GDM1 (cell line): ENCODE measurements around the gene PLXNB2.
"Not testable (repeated sequence)": the region's sequence is repeated elsewhere in the genome, so short reads cannot be mapped to it uniquely, and the experiment has no call there.

Experiments used
- DNase-seq: peaks from one replicate; lab custom pipeline; 2025; lab: John Stamatoyannopoulos, UW

Gene PLXNB2

GRCh38 chr22:50278956-50279619 lies 28.4 kb downstream of the PLXNB2 start:
- DNase-seq = no peak

GRCh38 chr22:50278461-50278860 lies 29.0 kb downstream of the PLXNB2 start:
- no peak for DNase-seq

- no peak for DNase-seq
These were observed 29.7 kb downstream of the PLXNB2 start for GRCh38 chr22:50277761-50278160.

GRCh38 chr22:50276143-50276542 lies 31.3 kb downstream of the PLXNB2 start:
- DNase-seq = peak; percentile 27

- DNase-seq = no peak
These were observed 32.0 kb downstream of the PLXNB2 start for GRCh38 chr22:50275181-50276055.

GRCh38 chr22:50274771-50275170 lies 32.7 kb downstream of the PLXNB2 start:
- DNase-seq = no peak

- peak; percentile 25 for DNase-seq
These were observed 33.1 kb downstream of the PLXNB2 start for GRCh38 chr22:50274311-50274710.

GRCh38 chr22:50273781-50274180 lies 33.7 kb downstream of the PLXNB2 start:
- not testable (repeated sequence) for DNase-seq

- not testable (repeated sequence) for DNase-seq
These were observed 34.1 kb downstream of the PLXNB2 start for GRCh38 chr22:50273352-50273751.

GRCh38 chr22:50272044-50272802 lies 35.2 kb downstream of the PLXNB2 start:
- no peak for DNase-seq

- peak; percentile 34 for DNase-seq
These were observed 35.9 kb downstream of the PLXNB2 start for GRCh38 chr22:50271519-50271970.

- no peak for DNase-seq
These were observed 36.6 kb downstream of the PLXNB2 start for GRCh38 chr22:50270666-50271394.

GRCh38 chr22:50269970-50270665 lies 37.3 kb downstream of the PLXNB2 start, which contains the start of gene MAPK11:
MAPK11 (minus strand) TSS chr22:50270380; CDS start chr22:50270292, 88 bp downstream.
- DNase-seq = peak; percentile 34

- no peak for DNase-seq
These were observed 37.9 kb downstream of the PLXNB2 start for GRCh38 chr22:50269573-50269969.

- DNase-seq = no peak
These were observed 38.8 kb downstream of the PLXNB2 start for GRCh38 chr22:50268655-50269113.

- DNase-seq = no peak
These were observed 39.7 kb downstream of the PLXNB2 start for GRCh38 chr22:50267591-50268390.

GRCh38 chr22:50266994-50267393 lies 40.5 kb downstream of the PLXNB2 start:
- DNase-seq = no peak

- DNase-seq = no peak
These were observed 42.3 kb downstream of the PLXNB2 start for GRCh38 chr22:50264946-50265669.

- DNase-seq = no peak
These were observed 43.2 kb downstream of the PLXNB2 start for GRCh38 chr22:50264104-50264745.
